Vagina (tissue), 2 donors: ENCODE data around the gene EMSY. TPM values are rescaled to one million over a fixed set of nuclear protein-coding genes. Genes with fewer than 3 reads are reported as not detected.

ENCODE experiments used
- DNase-seq, 2 donors: peaks; one replicate each; pipeline ENCODE4 v3.0.0-alpha.2; 2017; ENCODE audit errors: extremely low spot score in 2 of 2
- H3K27ac ChIP-seq: fragments of 200-600 bp; sonication (generic); one replicate; pipeline ENCODE4 v1.5.1; 2019
- H3K27me3 ChIP-seq: fragments of 200-600 bp; sonication (generic); one replicate; pipeline ENCODE4 v1.5.1; 2019
- H3K36me3 ChIP-seq, 2 donors: fragments of 200-600 bp; sonication (generic); one replicate each; pipeline ENCODE4 v1.5.1; 2017 to 2019
- H3K4me1 ChIP-seq: fragments of 200-600 bp; sonication (generic); one replicate; pipeline ENCODE4 v1.5.1; 2019
- H3K4me3 ChIP-seq, 2 donors: fragments of 200-600 bp; sonication (generic); 1 replicate in 1 of 2; 2 replicates in 1 of 2; pipeline ENCODE4 v1.5.1; 2016 to 2019
- H3K9me3 ChIP-seq: fragments of 200-600 bp; sonication (generic); one replicate; pipeline ENCODE4 v1.5.1; 2019
- POLR2A ChIP-seq, 2 donors: fragments of 450-650 bp; IDR thresholded peaks; one replicate each; pipeline ENCODE4 v1.6.1; 2017; ENCODE audit warnings: antibody characterized with exemption in 2 of 2, mild to moderate bottlenecking in 2 of 2, moderate library complexity in 2 of 2
- POLR2AphosphoS5 ChIP-seq, 2 donors: sonication (generic); formaldehyde crosslinking; IDR thresholded peaks; one replicate each; pipeline ENCODE4 v1.9.0; 2017; ENCODE audit warnings: antibody characterized with exemption in 2 of 2, mild to moderate bottlenecking in 2 of 2, low read depth in 1 of 2; ENCODE audit not compliant: insufficient read depth in 1 of 2
- intact Hi-C: fragments of 100-400 bp; cut with DNase I; formaldehyde crosslinking; loops from one replicate; pipeline ENCODE4 v1.15.1; 2023
- total RNA-seq: library from RNA; depleted of rRNA; stranded (reverse); fragments of >200 nt; gene quantifications from one replicate; pipeline ENCODE4 v1.2.3, GENCODE V29; 2016
- TF ChIP-seq, protein P1 (sequence below), 3 experiments: fragments of 450-650 bp in 2 of 3; fragments of 200-600 bp in 1 of 3; sonication (generic) in 1 of 3; IDR thresholded peaks; one replicate each; pipeline ENCODE4 v1.5.1; 2017 to 2019; ENCODE audit warnings: antibody characterized with exemption in 3 of 3, mild to moderate bottlenecking in 2 of 3, moderate library complexity in 2 of 3

EMSY gene
- total RNA-seq, 1 donor from 2014 or later = 31.2 TPM

GRCh38 chr11:76587820-76588454 lies 143.1 kb downstream of the EMSY start:
- Histone ChIP-seq H3K27ac (no peak overlapping the region), H3K4me3 (no peak overlapping the region), H3K27me3 (no peaks in the 10 kb centered on the region), H3K4me1 (no peaks in the 10 kb centered on the region), H3K9me3 (no peaks in the 10 kb centered on the region), H3K36me3 (no peaks in the 10 kb centered on the region)
- intact Hi-C loops = no loop called here
- no peak for TF ChIP-seq POLR2A (IDR thresholded peaks at IDR 0.05)
- TF ChIP-seq POLR2AphosphoS5 (IDR thresholded peaks at IDR 0.05; ENCODE audit: insufficient read depth in 1 of 2, low read depth in 1 of 2) = no peak
- TF ChIP-seq, protein P1, sequence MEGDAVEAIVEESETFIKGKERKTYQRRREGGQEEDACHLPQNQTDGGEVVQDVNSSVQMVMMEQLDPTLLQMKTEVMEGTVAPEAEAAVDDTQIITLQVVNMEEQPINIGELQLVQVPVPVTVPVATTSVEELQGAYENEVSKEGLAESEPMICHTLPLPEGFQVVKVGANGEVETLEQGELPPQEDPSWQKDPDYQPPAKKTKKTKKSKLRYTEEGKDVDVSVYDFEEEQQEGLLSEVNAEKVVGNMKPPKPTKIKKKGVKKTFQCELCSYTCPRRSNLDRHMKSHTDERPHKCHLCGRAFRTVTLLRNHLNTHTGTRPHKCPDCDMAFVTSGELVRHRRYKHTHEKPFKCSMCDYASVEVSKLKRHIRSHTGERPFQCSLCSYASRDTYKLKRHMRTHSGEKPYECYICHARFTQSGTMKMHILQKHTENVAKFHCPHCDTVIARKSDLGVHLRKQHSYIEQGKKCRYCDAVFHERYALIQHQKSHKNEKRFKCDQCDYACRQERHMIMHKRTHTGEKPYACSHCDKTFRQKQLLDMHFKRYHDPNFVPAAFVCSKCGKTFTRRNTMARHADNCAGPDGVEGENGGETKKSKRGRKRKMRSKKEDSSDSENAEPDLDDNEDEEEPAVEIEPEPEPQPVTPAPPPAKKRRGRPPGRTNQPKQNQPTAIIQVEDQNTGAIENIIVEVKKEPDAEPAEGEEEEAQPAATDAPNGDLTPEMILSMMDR (IDR thresholded peaks at IDR 0.05) = no peak
- no peak for DNase-seq

- Histone ChIP-seq H3K27ac (peak overlapping the region; percentile 46), H3K27me3 (no peaks in the 10 kb centered on the region), H3K9me3 (no peaks in the 10 kb centered on the region), H3K4me1 (no peaks in the 10 kb centered on the region), H3K36me3 (no peaks in the 10 kb centered on the region), H3K4me3 (no peak overlapping the region)
- intact Hi-C loops = no loop called here
- peak in 1 of 2 donors; percentile 79 for DNase-seq
- TF ChIP-seq POLR2A (IDR thresholded peaks at IDR 0.05) = no peak
- TF ChIP-seq, protein P1 (IDR thresholded peaks at IDR 0.05) = no peak
- TF ChIP-seq POLR2AphosphoS5 (IDR thresholded peaks at IDR 0.05; ENCODE audit: insufficient read depth in 1 of 2, low read depth in 1 of 2) = peak; percentile 40 to 58
Observed at GRCh38 chr11:76588455-76589325, 143.9 kb downstream of the EMSY start.

DNA sequence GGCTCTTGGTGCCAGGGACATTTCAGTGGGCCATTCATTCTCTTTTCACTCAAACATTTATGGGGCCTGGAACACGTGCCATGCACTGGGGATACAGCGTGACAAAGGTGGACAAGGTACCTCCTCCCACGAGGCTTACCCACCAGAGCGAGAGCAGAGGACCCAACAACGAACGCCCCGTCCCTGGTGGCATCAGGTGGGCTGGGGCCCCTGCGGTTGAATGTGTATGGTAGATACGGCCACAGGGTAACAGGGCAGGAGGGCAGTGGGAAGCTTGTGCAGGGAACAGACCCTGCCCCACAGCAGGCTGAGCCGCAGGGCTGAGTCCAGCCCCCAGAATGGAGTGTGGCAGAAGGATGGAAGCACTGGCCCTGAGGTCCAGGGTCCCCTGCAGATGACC lies 144.7 kb downstream of the EMSY start:
- Histone ChIP-seq H3K27ac (no peak overlapping the region), H3K4me3 (no peak overlapping the region), H3K4me1 (no peaks in the 10 kb centered on the region), H3K27me3 (no peaks in the 10 kb centered on the region), H3K9me3 (no peaks in the 10 kb centered on the region), H3K36me3 (no peaks in the 10 kb centered on the region)
- TF ChIP-seq, protein P1 (IDR thresholded peaks at IDR 0.05) = no peak
- TF ChIP-seq POLR2AphosphoS5 (IDR thresholded peaks at IDR 0.05; ENCODE audit: insufficient read depth in 1 of 2, low read depth in 1 of 2) = no peak
- no peak for TF ChIP-seq POLR2A (IDR thresholded peaks at IDR 0.05)
- intact Hi-C loops = no loop called here
- DNase-seq = no peak

DNA sequence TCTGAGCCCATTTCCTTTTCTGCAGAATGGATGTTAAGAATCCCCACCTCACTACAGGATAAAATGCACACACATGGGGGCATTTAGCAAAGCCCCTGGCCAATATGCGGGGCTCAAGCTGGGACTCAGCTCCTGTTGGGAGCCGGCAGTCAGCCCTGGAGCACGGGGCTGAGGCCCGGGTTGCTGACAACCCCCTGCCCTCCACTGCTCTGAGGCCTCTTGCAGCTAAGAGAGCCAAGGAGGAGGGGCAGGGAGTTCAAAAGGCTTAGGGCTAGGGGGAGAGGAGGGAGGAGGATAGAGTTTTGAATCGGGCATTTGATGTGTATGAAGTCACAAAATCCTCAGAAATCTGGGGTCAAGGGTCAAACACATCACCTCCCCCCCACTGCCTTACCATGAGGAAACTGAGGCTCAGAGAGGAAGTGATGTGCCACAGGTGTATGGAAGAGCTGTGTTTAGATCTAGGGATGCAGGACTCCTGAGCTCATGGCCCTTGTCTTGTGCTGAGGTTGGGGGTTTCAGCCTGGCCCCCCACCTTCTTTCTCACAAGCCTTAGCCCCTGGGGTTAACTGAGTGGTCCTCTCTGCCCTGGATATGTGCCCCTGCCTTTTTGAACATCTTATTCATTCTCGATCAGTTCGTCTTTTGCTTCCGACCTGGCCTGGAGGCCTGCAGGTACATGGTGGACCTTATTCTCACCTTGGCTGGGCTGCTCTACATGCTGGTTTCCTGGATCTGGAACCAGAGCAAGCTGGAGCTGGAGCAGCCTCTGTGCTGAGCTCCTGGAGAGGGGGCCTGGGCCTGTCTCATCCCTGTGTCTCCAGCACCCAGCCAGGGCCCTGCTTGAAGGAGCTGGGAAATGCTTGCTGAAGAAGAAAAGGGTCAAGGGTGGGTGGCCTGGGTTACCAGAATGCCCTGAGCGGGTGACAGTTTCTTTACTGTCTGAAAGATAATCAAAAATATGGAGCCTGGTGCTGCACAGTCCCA lies 145.4 kb downstream of the EMSY start:
- no peak overlapping the region for H3K27ac ChIP-seq
- H3K4me3 ChIP-seq = no peak overlapping the region
- H3K9me3 ChIP-seq = no peaks in the 10 kb centered on the region
- intact Hi-C loops = no loop called here
- no peaks in the 10 kb centered on the region for H3K36me3 ChIP-seq
- H3K4me1 ChIP-seq = no peaks in the 10 kb centered on the region
- no peaks in the 10 kb centered on the region for H3K27me3 ChIP-seq
- peak in 1 of 2 donors; percentile 75 for DNase-seq
- TF ChIP-seq, protein P1 (IDR thresholded peaks at IDR 0.05) = no peak
- TF ChIP-seq POLR2AphosphoS5 (IDR thresholded peaks at IDR 0.05; ENCODE audit: insufficient read depth in 1 of 2, low read depth in 1 of 2) = no peak
- no peak for TF ChIP-seq POLR2A (IDR thresholded peaks at IDR 0.05)
